ENCODE results near the gene MC2R. TPM values are rescaled to one million over a fixed set of nuclear protein-coding genes. Genes with fewer than 3 reads are reported as not detected.

MC2R gene
- total RNA-seq, 5 donors from 2014 or later (not counting 1 experiment from before 2014, with no cell fraction given): not detected

DNA sequence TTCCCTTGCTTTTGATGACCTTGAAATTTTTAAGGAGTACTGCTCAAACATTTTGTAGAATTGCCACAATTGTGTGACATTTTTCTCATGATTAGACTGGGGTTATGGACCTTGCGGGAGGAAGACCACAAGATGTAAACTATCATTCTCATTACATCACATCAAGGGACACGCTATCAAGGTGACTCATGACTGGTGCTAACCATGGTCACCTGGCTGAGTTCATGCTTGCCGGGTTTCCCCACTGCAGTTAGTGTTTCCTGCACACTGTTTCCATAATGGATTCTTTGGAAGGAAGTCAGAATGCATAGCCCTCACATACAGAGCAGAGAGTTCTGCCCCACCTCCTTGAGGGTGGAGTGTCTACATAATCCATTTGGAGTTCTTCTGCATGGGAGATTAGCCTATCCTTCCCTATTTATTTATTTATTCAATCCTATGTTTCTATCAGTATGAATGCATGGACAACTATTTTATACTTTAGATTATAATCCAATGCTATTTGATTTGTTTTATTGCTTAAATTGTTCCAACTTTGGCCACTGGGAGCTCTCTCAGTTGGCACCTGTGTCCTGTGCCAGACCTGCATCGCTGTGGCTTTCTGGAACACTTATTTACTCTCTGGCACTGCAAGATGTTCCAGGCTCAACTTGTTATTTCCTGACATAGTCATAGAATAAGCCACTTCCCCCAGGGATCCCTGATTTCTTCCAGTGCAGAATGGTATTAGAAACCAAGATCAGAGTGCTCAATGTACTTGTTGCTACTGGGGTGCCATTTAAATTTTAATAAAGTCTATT lies 6.0 kb downstream of the MC2R start:
- Histone ChIP-seq H3K27ac (ENCODE audit: low read length) (no peak overlapping the region), H3K9me3 (no peaks in the 10 kb centered on the region), H3K4me3 (ENCODE audit: control insufficient read depth in 1 of 2, extremely low read depth in 1 of 2, low read length in 1 of 2) (no peak overlapping the region), H3K27me3 (replicated peaks in 1 of 2; ENCODE audit: control insufficient read depth in 2 of 2, extremely low read depth in 1 of 2, insufficient read depth in 2 of 2, low read length in 1 of 2) (no peaks in the 10 kb centered on the region), H3K36me3 (ENCODE audit: control insufficient read depth in 2 of 2, extremely low read depth in 1 of 2, insufficient read depth in 1 of 2, low read length in 1 of 2) (no peaks in the 10 kb centered on the region), H3K4me1 (ENCODE audit: control insufficient read depth in 1 of 2, extremely low read depth in 1 of 2, insufficient read depth in 2 of 2, low read length in 2 of 2) (no peaks in the 10 kb centered on the region)
- Mint-ChIP-seq H3K27me3 (peaks cover 2 to 7% of the 10 kb centered on the region in 2 donors), H3K4me3 (no peak overlapping the region), H3K9me3 (no peaks in the 10 kb centered on the region), H3K27ac (no peak overlapping the region), H3K4me1 (no peaks in the 10 kb centered on the region), H3K36me3 (no peaks in the 10 kb centered on the region)
- ChIA-PET CTCF (no interaction called here), POLR2A (no interaction called here)
- 90% methylated on average over 2 of the region's 4 CpGs for WGBS (ENCODE audit: insufficient coverage)
- DNase-seq: no peak
- no peak for ATAC-seq (replicated peaks in 1 of 4)

DNA sequence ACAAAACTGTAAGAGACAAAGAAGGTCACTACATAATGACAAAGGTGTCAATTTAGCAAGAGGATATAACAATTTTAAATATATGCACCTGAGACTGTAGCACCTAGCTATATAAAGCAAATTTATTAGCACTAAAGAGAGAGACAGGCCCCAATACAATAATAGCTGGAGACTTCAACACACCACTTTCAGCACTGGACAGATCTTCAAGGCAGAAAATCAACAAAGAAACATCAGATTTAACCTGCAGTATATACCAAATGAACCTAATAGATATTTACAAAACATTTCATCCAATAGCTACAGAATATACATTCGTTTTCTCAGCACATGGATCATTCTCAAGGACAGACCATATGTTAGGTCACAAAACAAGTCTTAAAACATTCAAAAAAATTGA lies 14.7 kb downstream of the MC2R start:
- Mint-ChIP-seq H3K27me3 (peaks cover 6 to 10% of the 10 kb centered on the region in 2 donors), H3K27ac (no peak overlapping the region), H3K9me3 (peaks cover 7 to 20% (median 13%) of the 10 kb centered on the region in 3 donors), H3K4me1 (no peaks in the 10 kb centered on the region), H3K36me3 (no peaks in the 10 kb centered on the region), H3K4me3 (no peak overlapping the region)
- ChIA-PET CTCF (no interaction called here), POLR2A (no interaction called here)
- H3K9me3 ChIP-seq: no peaks in the 10 kb centered on the region
- peaks cover 0 to 7% of the 10 kb centered on the region in 2 experiments for H3K27me3 ChIP-seq (replicated peaks in 1 of 2; ENCODE audit: control insufficient read depth in 2 of 2, extremely low read depth in 1 of 2, insufficient read depth in 2 of 2, low read length in 1 of 2)
- no peaks in the 10 kb centered on the region for H3K36me3 ChIP-seq (ENCODE audit: control insufficient read depth in 2 of 2, extremely low read depth in 1 of 2, insufficient read depth in 1 of 2, low read length in 1 of 2)
- no peaks in the 10 kb centered on the region for H3K4me1 ChIP-seq (ENCODE audit: control insufficient read depth in 1 of 2, extremely low read depth in 1 of 2, insufficient read depth in 2 of 2, low read length in 2 of 2)
- WGBS (ENCODE audit: insufficient coverage): 40% methylated on average over 1 of the region's 1 CpG
- no peak for ATAC-seq (replicated peaks in 1 of 4)
- no peak overlapping the region for H3K27ac ChIP-seq (ENCODE audit: low read length)
- no peak overlapping the region for H3K4me3 ChIP-seq (ENCODE audit: control insufficient read depth in 1 of 2, extremely low read depth in 1 of 2, low read length in 1 of 2)
- no peak for DNase-seq

DNA sequence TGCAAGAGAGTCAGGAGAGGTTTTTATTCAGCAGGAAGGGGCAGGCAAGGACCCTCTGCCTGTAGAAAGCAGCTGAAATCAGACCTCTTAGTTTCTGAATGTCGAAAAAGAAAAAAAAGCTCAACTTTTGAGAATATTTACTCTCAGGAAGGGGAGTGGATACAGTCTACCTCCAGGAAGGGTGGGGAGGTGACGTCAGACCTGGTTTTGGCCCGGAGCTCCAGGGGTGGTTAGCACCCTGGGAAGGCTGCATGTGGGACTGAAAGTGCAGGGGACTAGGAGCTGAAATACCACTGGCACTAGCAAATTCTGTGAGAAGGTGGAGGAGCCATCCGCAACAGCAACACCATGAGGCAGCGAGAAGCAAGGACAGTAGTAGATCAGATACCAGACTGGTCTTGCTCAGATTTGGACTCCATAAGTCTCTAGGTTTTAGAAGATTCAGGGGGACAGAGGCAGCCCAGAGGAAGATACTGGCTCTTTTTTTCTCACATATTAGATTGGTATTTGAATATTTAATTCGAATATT lies 19.8 kb downstream of the MC2R start:
- WGBS (ENCODE audit: insufficient coverage): 52% methylated on average over 3 of the region's 6 CpGs
- H3K27ac Mint-ChIP-seq: no peak overlapping the region
- no peaks in the 10 kb centered on the region for H3K36me3 ChIP-seq (ENCODE audit: control insufficient read depth in 2 of 2, extremely low read depth in 1 of 2, insufficient read depth in 1 of 2, low read length in 1 of 2)
- H3K4me3 ChIP-seq (ENCODE audit: control insufficient read depth in 1 of 2, extremely low read depth in 1 of 2, low read length in 1 of 2): no peak overlapping the region
- H3K27me3 ChIP-seq (replicated peaks in 1 of 2; ENCODE audit: control insufficient read depth in 2 of 2, extremely low read depth in 1 of 2, insufficient read depth in 2 of 2, low read length in 1 of 2): peaks cover 0 to 13% of the 10 kb centered on the region in 2 experiments
- H3K4me3 Mint-ChIP-seq: no peak overlapping the region
- H3K4me1 ChIP-seq (ENCODE audit: control insufficient read depth in 1 of 2, extremely low read depth in 1 of 2, insufficient read depth in 2 of 2, low read length in 2 of 2): no peaks in the 10 kb centered on the region
- DNase-seq (no peak), ATAC-seq (replicated peaks in 1 of 4) (no peak)
- CTCF ChIA-PET: no interaction called here
- H3K27ac ChIP-seq (ENCODE audit: low read length): no peak overlapping the region
- peaks cover 27 to 31% of the 10 kb centered on the region in 2 donors for H3K27me3 Mint-ChIP-seq
- H3K9me3 Mint-ChIP-seq: peaks cover 7 to 18% (median 13%) of the 10 kb centered on the region in 3 donors
- no peaks in the 10 kb centered on the region for H3K4me1 Mint-ChIP-seq
- H3K9me3 ChIP-seq: no peaks in the 10 kb centered on the region
- POLR2A ChIA-PET: no interaction called here
- H3K36me3 Mint-ChIP-seq: no peaks in the 10 kb centered on the region

DNA sequence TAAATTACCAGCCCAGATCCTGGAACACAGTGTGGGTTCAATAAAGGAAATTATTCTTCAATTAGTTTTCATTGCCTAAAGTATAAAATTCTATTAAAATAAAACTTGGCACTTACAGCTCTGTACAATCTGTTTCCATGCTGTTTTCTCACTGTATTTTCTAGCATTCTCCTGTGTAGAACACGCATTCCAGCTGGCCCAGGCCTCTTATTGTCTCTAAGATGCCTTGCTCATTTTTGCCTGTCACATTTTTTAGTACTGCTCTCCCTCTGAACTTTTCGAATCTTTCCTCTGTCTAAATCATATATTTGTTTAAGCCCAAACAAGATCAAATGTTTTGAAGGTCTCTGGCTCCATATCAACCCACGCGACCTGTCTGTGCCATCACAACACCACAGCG lies 20.8 kb downstream of the MC2R start:
- H3K9me3 ChIP-seq: no peaks in the 10 kb centered on the region
- Mint-ChIP-seq H3K27me3 (peaks cover 24 to 33% of the 10 kb centered on the region in 2 donors), H3K4me3 (no peak overlapping the region), H3K36me3 (no peaks in the 10 kb centered on the region), H3K27ac (no peak overlapping the region), H3K4me1 (no peaks in the 10 kb centered on the region), H3K9me3 (peaks cover 0 to 8% (median 5%) of the 10 kb centered on the region in 3 donors)
- no peak overlapping the region for H3K4me3 ChIP-seq (ENCODE audit: control insufficient read depth in 1 of 2, extremely low read depth in 1 of 2, low read length in 1 of 2)
- ChIA-PET CTCF (no interaction called here), POLR2A (no interaction called here)
- WGBS (ENCODE audit: insufficient coverage): 79% methylated on average over 5 of the region's 5 CpGs
- H3K36me3 ChIP-seq (ENCODE audit: control insufficient read depth in 2 of 2, extremely low read depth in 1 of 2, insufficient read depth in 1 of 2, low read length in 1 of 2): no peaks in the 10 kb centered on the region
- H3K4me1 ChIP-seq (ENCODE audit: control insufficient read depth in 1 of 2, extremely low read depth in 1 of 2, insufficient read depth in 2 of 2, low read length in 2 of 2): no peaks in the 10 kb centered on the region
- ATAC-seq (replicated peaks in 1 of 4): no peak
- no peak for DNase-seq
- no peak overlapping the region for H3K27ac ChIP-seq (ENCODE audit: low read length)
- peaks cover 0 to 17% of the 10 kb centered on the region in 2 experiments for H3K27me3 ChIP-seq (replicated peaks in 1 of 2; ENCODE audit: control insufficient read depth in 2 of 2, extremely low read depth in 1 of 2, insufficient read depth in 2 of 2, low read length in 1 of 2)

DNA sequence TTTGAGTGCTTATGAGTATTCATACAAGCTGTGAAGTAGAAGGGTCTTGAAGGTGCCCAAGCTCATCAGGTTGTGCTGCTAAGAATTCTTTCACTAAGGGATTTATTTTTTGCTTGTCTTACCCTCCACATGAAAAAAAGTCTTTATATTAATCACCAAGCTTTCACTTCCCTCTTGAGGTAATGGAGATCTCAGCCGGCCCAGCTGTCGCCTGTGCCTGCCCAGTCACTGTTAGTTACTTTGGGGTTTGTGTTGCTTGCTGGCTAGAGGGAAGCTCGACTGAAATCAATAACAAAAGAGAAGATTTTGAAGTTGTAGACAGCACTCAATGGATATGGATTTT lies 21.9 kb downstream of the MC2R start:
- no CpG with 5 or more reads among the region's 3 CpGs for WGBS (ENCODE audit: insufficient coverage)
- no peak for ATAC-seq (replicated peaks in 1 of 4)
- no peaks in the 10 kb centered on the region for H3K36me3 ChIP-seq (ENCODE audit: control insufficient read depth in 2 of 2, extremely low read depth in 1 of 2, insufficient read depth in 1 of 2, low read length in 1 of 2)
- ChIA-PET CTCF (no interaction called here), POLR2A (no interaction called here)
- Mint-ChIP-seq H3K27ac (no peak overlapping the region), H3K4me3 (no peak overlapping the region), H3K4me1 (no peaks in the 10 kb centered on the region), H3K36me3 (no peaks in the 10 kb centered on the region), H3K27me3 (peaks cover 29 to 33% of the 10 kb centered on the region in 2 donors), H3K9me3 (no peaks in the 10 kb centered on the region)
- H3K4me3 ChIP-seq (ENCODE audit: control insufficient read depth in 1 of 2, extremely low read depth in 1 of 2, low read length in 1 of 2): no peak overlapping the region
- no peak for DNase-seq
- no peaks in the 10 kb centered on the region for H3K9me3 ChIP-seq
- H3K4me1 ChIP-seq (ENCODE audit: control insufficient read depth in 1 of 2, extremely low read depth in 1 of 2, insufficient read depth in 2 of 2, low read length in 2 of 2): no peaks in the 10 kb centered on the region
- H3K27me3 ChIP-seq (replicated peaks in 1 of 2; ENCODE audit: control insufficient read depth in 2 of 2, extremely low read depth in 1 of 2, insufficient read depth in 2 of 2, low read length in 1 of 2): peaks cover 0 to 15% of the 10 kb centered on the region in 2 experiments
- no peak overlapping the region for H3K27ac ChIP-seq (ENCODE audit: low read length)

DNA sequence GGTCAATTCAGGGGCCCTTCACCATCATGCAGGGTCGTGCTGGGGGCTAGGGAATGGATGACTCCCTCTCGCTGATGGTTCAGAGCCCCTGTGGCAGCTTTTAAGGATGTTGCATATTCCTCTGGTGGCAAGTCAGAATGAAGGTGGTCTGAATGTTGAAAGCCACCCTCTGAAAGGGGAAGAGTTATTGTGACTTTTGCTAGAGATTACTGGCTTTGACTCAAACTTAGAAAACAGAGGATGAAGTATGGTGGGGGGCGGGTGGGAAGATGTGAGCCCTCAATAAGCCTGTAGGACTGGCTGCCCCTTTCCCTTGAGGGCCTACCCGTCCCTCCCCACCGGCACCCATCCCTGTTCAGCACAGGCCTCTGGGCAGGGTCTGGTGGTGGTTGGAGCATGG lies 23.2 kb downstream of the MC2R start:
- ChIA-PET CTCF (no interaction called here), POLR2A (no interaction called here)
- no peaks in the 10 kb centered on the region for H3K36me3 Mint-ChIP-seq
- H3K4me1 ChIP-seq (ENCODE audit: control insufficient read depth in 1 of 2, extremely low read depth in 1 of 2, insufficient read depth in 2 of 2, low read length in 2 of 2): no peaks in the 10 kb centered on the region
- DNase-seq (no peak), ATAC-seq (replicated peaks in 1 of 4) (no peak)
- H3K27ac ChIP-seq (ENCODE audit: low read length): no peak overlapping the region
- no peaks in the 10 kb centered on the region for H3K4me1 Mint-ChIP-seq
- H3K27ac Mint-ChIP-seq: no peak overlapping the region
- H3K27me3 ChIP-seq (replicated peaks in 1 of 2; ENCODE audit: control insufficient read depth in 2 of 2, extremely low read depth in 1 of 2, insufficient read depth in 2 of 2, low read length in 1 of 2): peaks cover 0 to 15% of the 10 kb centered on the region in 2 experiments
- H3K4me3 ChIP-seq (ENCODE audit: control insufficient read depth in 1 of 2, extremely low read depth in 1 of 2, low read length in 1 of 2): no peak overlapping the region
- 56% methylated on average over 3 of the region's 5 CpGs for WGBS (ENCODE audit: insufficient coverage)
- no peak overlapping the region for H3K4me3 Mint-ChIP-seq
- H3K27me3 Mint-ChIP-seq: peaks cover 29 to 33% of the 10 kb centered on the region in 2 donors
- no peaks in the 10 kb centered on the region for H3K9me3 ChIP-seq
- H3K36me3 ChIP-seq (ENCODE audit: control insufficient read depth in 2 of 2, extremely low read depth in 1 of 2, insufficient read depth in 1 of 2, low read length in 1 of 2): no peaks in the 10 kb centered on the region
- H3K9me3 Mint-ChIP-seq: no peaks in the 10 kb centered on the region
